Measurements from ENCODE around the gene TTC3. TPM values are rescaled to one million over a fixed set of nuclear protein-coding genes. Genes with fewer than 3 reads are reported as not detected.

Gene TTC3
- polyA plus RNA-seq, 1 donor from 2014 or later: 332 TPM

DNA sequence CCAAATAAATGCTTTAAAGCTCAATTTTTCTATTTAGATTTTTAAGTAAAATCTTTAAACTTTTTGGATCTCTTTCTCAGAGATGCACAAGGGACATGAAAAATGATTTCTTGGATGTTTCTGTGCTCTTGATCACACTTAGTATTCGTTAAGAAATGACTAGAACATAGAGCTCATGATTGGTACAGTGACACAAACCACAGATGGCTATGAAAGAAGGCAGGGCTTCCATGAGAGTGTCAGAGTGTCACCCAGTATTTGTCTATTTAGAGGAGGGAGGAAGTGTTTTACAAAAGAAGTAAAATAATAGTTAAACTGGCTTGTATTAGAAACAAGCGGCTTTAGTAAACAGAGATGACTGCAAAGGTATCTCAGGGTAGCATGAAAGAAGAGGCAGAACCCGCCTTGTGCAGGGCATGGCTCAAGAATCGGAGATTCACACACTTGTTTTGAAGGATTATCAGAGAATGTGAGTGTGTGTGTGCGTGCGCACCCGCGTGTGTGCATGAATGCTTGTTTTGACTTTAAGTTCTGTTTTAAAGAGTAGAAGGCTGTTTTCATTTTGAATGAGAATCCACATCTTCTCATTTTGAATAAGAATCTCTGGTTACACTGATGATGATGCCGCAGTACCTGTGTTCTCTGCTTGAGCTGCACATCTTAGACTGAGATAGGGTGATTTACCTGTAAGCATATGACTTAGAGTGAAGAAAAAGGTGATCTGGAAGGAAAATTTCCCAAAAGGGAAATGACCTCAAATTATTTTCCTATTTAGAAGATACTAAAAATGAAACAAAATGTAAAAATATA lies 111.9 kb downstream of the TTC3 start:
- TF ChIP-seq, protein P1, sequence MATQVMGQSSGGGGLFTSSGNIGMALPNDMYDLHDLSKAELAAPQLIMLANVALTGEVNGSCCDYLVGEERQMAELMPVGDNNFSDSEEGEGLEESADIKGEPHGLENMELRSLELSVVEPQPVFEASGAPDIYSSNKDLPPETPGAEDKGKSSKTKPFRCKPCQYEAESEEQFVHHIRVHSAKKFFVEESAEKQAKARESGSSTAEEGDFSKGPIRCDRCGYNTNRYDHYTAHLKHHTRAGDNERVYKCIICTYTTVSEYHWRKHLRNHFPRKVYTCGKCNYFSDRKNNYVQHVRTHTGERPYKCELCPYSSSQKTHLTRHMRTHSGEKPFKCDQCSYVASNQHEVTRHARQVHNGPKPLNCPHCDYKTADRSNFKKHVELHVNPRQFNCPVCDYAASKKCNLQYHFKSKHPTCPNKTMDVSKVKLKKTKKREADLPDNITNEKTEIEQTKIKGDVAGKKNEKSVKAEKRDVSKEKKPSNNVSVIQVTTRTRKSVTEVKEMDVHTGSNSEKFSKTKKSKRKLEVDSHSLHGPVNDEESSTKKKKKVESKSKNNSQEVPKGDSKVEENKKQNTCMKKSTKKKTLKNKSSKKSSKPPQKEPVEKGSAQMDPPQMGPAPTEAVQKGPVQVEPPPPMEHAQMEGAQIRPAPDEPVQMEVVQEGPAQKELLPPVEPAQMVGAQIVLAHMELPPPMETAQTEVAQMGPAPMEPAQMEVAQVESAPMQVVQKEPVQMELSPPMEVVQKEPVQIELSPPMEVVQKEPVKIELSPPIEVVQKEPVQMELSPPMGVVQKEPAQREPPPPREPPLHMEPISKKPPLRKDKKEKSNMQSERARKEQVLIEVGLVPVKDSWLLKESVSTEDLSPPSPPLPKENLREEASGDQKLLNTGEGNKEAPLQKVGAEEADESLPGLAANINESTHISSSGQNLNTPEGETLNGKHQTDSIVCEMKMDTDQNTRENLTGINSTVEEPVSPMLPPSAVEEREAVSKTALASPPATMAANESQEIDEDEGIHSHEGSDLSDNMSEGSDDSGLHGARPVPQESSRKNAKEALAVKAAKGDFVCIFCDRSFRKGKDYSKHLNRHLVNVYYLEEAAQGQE (IDR thresholded peaks at IDR 0.05; ENCODE audit: borderline replicate concordance): no peak
- no peak for TF ChIP-seq RAD21 (conservative IDR thresholded peaks at IDR 0.05)
- TF ChIP-seq, protein P2, sequence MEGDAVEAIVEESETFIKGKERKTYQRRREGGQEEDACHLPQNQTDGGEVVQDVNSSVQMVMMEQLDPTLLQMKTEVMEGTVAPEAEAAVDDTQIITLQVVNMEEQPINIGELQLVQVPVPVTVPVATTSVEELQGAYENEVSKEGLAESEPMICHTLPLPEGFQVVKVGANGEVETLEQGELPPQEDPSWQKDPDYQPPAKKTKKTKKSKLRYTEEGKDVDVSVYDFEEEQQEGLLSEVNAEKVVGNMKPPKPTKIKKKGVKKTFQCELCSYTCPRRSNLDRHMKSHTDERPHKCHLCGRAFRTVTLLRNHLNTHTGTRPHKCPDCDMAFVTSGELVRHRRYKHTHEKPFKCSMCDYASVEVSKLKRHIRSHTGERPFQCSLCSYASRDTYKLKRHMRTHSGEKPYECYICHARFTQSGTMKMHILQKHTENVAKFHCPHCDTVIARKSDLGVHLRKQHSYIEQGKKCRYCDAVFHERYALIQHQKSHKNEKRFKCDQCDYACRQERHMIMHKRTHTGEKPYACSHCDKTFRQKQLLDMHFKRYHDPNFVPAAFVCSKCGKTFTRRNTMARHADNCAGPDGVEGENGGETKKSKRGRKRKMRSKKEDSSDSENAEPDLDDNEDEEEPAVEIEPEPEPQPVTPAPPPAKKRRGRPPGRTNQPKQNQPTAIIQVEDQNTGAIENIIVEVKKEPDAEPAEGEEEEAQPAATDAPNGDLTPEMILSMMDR (IDR thresholded peaks at IDR 0.05; ENCODE audit: poor library complexity, severe bottlenecking): no peak
- no peak for TF ChIP-seq SMC3 (conservative IDR thresholded peaks at IDR 0.05; ENCODE audit: poor library complexity)
- no peak for TF ChIP-seq EP300 (conservative IDR thresholded peaks at IDR 0.05; ENCODE audit: poor library complexity, severe bottlenecking)
- no peak for TF ChIP-seq TAF1 (IDR thresholded peaks at IDR 0.05; ENCODE audit: low read depth)
- no peak for TF ChIP-seq POLR2AphosphoS5 (IDR thresholded peaks at IDR 0.05)
- H3K9me3 ChIP-seq (ENCODE audit: low read length): no peaks in the 10 kb centered on the region
- no peaks in the 10 kb centered on the region for H3K9me2 ChIP-seq (ENCODE audit: insufficient read depth, low read length)
- no peaks in the 10 kb centered on the region for H3K27me3 ChIP-seq (ENCODE audit: insufficient read depth, low read depth, low read length)
- H3F3A ChIP-seq (ENCODE audit: insufficient read depth, low read length, poor library complexity, severe bottlenecking): no peaks in the 10 kb centered on the region
- no peaks in the 10 kb centered on the region for H4K20me1 ChIP-seq (ENCODE audit: insufficient read depth)
- H3K4me2 ChIP-seq (ENCODE audit: low read length): no peak overlapping the region
- H3K4me3 ChIP-seq (ENCODE audit: low read length): no peak overlapping the region
- peaks cover 5% of the 10 kb centered on the region for H3K79me2 ChIP-seq (replicated peaks; ENCODE audit: insufficient read depth, low read length)
- peaks cover 26% of the 10 kb centered on the region for H3K36me3 ChIP-seq (ENCODE audit: insufficient read depth, low read length)
- no peak overlapping the region for H3K27ac ChIP-seq (ENCODE audit: low read length)
- no peak overlapping the region for H2AFZ ChIP-seq (ENCODE audit: low read depth, low read length)
- no peak overlapping the region for H3K9ac ChIP-seq (ENCODE audit: low read length)

DNA sequence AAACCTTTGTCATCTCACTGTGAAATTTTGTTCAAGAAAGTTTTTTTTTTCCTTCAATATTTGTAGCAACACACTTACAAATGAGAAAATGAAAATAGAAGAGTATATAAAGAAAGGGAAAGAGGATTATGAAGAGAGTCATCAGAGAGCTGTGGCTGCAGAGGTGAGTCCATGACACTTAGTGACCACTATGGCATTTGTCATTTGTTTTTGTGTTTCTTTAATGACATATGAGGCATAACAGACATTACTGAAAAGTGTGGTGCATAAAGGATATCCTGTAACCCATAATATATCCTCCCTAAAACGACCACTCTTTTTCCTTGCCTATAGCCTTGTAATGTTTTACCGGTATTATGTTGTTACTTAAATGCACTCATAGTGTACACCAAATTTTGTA lies 113.9 kb downstream of the TTC3 start:
- Histone ChIP-seq H3F3A (ENCODE audit: insufficient read depth, low read length, poor library complexity, severe bottlenecking) (no peaks in the 10 kb centered on the region), H3K9me2 (ENCODE audit: insufficient read depth, low read length) (no peaks in the 10 kb centered on the region), H3K36me3 (ENCODE audit: insufficient read depth, low read length) (peaks cover 20% of the 10 kb centered on the region), H3K9me3 (ENCODE audit: low read length) (no peaks in the 10 kb centered on the region), H3K4me3 (ENCODE audit: low read length) (no peak overlapping the region), H3K27me3 (ENCODE audit: insufficient read depth, low read depth, low read length) (no peaks in the 10 kb centered on the region), H2AFZ (ENCODE audit: low read depth, low read length) (no peak overlapping the region), H4K20me1 (ENCODE audit: insufficient read depth) (no peaks in the 10 kb centered on the region), H3K27ac (ENCODE audit: low read length) (no peak overlapping the region), H3K79me2 (replicated peaks; ENCODE audit: insufficient read depth, low read length) (no peaks in the 10 kb centered on the region), H3K9ac (ENCODE audit: low read length) (no peak overlapping the region), H3K4me2 (ENCODE audit: low read length) (no peak overlapping the region)
- TF ChIP-seq, protein P2 (IDR thresholded peaks at IDR 0.05; ENCODE audit: poor library complexity, severe bottlenecking): no peak
- TF ChIP-seq RAD21 (conservative IDR thresholded peaks at IDR 0.05) (no peak), EZH2 (IDR thresholded peaks at IDR 0.05; ENCODE audit: borderline replicate concordance, insufficient read depth, low read length, poor library complexity, severe bottlenecking) (no peak), POLR2AphosphoS5 (IDR thresholded peaks at IDR 0.05) (no peak), TAF1 (IDR thresholded peaks at IDR 0.05; ENCODE audit: low read depth) (no peak), SMC3 (conservative IDR thresholded peaks at IDR 0.05; ENCODE audit: poor library complexity) (no peak), EP300 (conservative IDR thresholded peaks at IDR 0.05; ENCODE audit: poor library complexity, severe bottlenecking) (no peak)
- TF ChIP-seq, protein P1 (IDR thresholded peaks at IDR 0.05; ENCODE audit: borderline replicate concordance): no peak

All from neural cell (in vitro differentiated cells).